GM12878 (cell line): Measurements from ENCODE around the gene AMOTL1. TPM values are rescaled to one million over a fixed set of nuclear protein-coding genes. Genes with fewer than 3 reads are reported as not detected.

Source experiments
- ATAC-seq: fragments of 200-7000 bp; cut with Tn5 transposase; 3 replicates; pipeline ENCODE4 v1.9.1; 2020; ENCODE audit warnings: mild to moderate bottlenecking, moderate library complexity
- BruUV-seq: library from RNA; stranded (reverse); fragments of 400-500 nt; replicated peaks from 2 replicates; lab custom pipeline; 2021; lab: Mats Ljungman, UMichigan
- CTCF ChIA-PET: fragments of 300-600 bp; sonication (Branson Sonifier 250); formaldehyde crosslinking; extraction: SDS; loops from one replicate; lab custom pipeline; 2021; ENCODE audit warnings: inconsistent platforms; lab: Yijun Ruan, JAX
- POLR2A ChIA-PET: fragments of 350-600 bp; formaldehyde crosslinking; extraction: SDS; loops from one replicate; lab custom pipeline; 2021; ENCODE audit warnings: inconsistent platforms; lab: Charles Lee
- RAD21 ChIA-PET: fragments of 300-600 bp; sonication (Branson Sonifier 250); formaldehyde crosslinking; loops from one replicate; lab custom pipeline; 2023; ENCODE audit warnings: antibody characterized with exemption; ENCODE audit not compliant: unreplicated experiment; lab: Charles Lee
- SMC1A ChIA-PET: fragments of 300-600 bp; sonication (Branson Sonifier 250); formaldehyde crosslinking; loops from one replicate; lab custom pipeline; 2023; ENCODE audit not compliant: unreplicated experiment, uncharacterized antibody; lab: Charles Lee
- DNase-seq: peaks from one replicate; pipeline ENCODE4 v3.0.0-alpha.2; 2011; ENCODE audit warnings: low read depth, low spot score
- FAIRE-seq: peaks from 3 replicates; lab custom pipeline; 2011; peaks lifted over from hg19 to GRCh38; lab: Jason Lieb, UNC
- H2AFZ ChIP-seq: 2 replicates; pipeline ENCODE4 v1.6.0; 2011; ENCODE audit warnings: low read depth, low read length, control low read depth; ENCODE audit not compliant: control insufficient read depth
- H3K27ac ChIP-seq: 2 replicates; pipeline ENCODE4 v1.5.1; 2011; ENCODE audit warnings: control low read depth; ENCODE audit not compliant: control insufficient read depth, insufficient read depth
- H3K27me3 ChIP-seq, 2 experiments: replicated peaks in 1 of 2; 2 replicates each; pipeline versions ENCODE4 v1.6.0 to v1.6.1; 2011; ENCODE audit warnings: low read length in 1 of 2; ENCODE audit not compliant: control insufficient read depth in 2 of 2, insufficient read depth in 2 of 2
- H3K36me3 ChIP-seq, 2 experiments: 2 replicates each; pipeline ENCODE4 v1.5.1; 2011; ENCODE audit warnings: low read length in 1 of 2; ENCODE audit not compliant: control insufficient read depth in 2 of 2, insufficient read depth in 2 of 2
- H3K4me1 ChIP-seq: 2 replicates; pipeline ENCODE4 v1.6.1; 2011; ENCODE audit warnings: mild to moderate bottlenecking, low read length, moderate library complexity, mixed read lengths; ENCODE audit not compliant: control insufficient read depth, insufficient read depth
- H3K4me2 ChIP-seq: 2 replicates; pipeline ENCODE4 v1.6.0; 2011; ENCODE audit warnings: control low read depth; ENCODE audit not compliant: control insufficient read depth, insufficient read depth
- H3K4me3 ChIP-seq: fragments of 200-600 bp; sonication (generic); 2 replicates; pipeline ENCODE4 v1.5.1; 2016
- H3K79me2 ChIP-seq: 2 replicates; pipeline ENCODE4 v1.6.0; 2011; ENCODE audit warnings: low read length; ENCODE audit not compliant: control insufficient read depth, insufficient read depth
- H3K9ac ChIP-seq: 2 replicates; pipeline ENCODE4 v1.8.0; 2011; ENCODE audit warnings: low read length, control low read depth, mixed read lengths; ENCODE audit not compliant: control insufficient read depth, insufficient read depth
- H3K9me3 ChIP-seq: replicated peaks from 3 replicates; pipeline ENCODE4 v1.5.1; 2011; ENCODE audit warnings: mild to moderate bottlenecking, low read length; ENCODE audit not compliant: control insufficient read depth, insufficient read depth
- H4K20me1 ChIP-seq: 2 replicates; pipeline ENCODE4 v1.6.0; 2011; ENCODE audit not compliant: control insufficient read depth, insufficient read depth
- CHD1 ChIP-seq: IDR thresholded peaks from 2 replicates; pipeline ENCODE4 v1.6.1; 2012; ENCODE audit warnings: low read depth, low read length, improper control_type of control experiment
- CREB1 ChIP-seq: IDR thresholded peaks from 2 replicates; pipeline ENCODE4 v1.6.1; 2012; ENCODE audit warnings: low read depth, mild to moderate bottlenecking, inconsistent platforms
- FOXK2 ChIP-seq: fragments of 450-650 bp; IDR thresholded peaks from 2 replicates; pipeline ENCODE4 v1.6.1; 2017; ENCODE audit warnings: mild to moderate bottlenecking, moderate library complexity
- HDAC2 ChIP-seq: fragments of 200-600 bp; sonication (generic); IDR thresholded peaks from 2 replicates; pipeline ENCODE4 v1.6.1; 2017
- NFYB ChIP-seq: IDR thresholded peaks from 2 replicates; pipeline ENCODE4 v1.6.1; 2011; ENCODE audit warnings: low read depth, mild to moderate bottlenecking, low read length, improper control_type of control experiment, moderate library complexity; ENCODE audit not compliant: insufficient read depth
- NR2F1 ChIP-seq: fragments of 450-650 bp; conservative IDR thresholded peaks from 2 replicates; pipeline ENCODE4 v1.6.1; 2017; ENCODE audit warnings: mild to moderate bottlenecking
- SUZ12 ChIP-seq: fragments of 200-600 bp; sonication (generic); IDR thresholded peaks from one replicate; pipeline ENCODE4 v1.6.1; 2018; ENCODE audit warnings: antibody characterized with exemption, mild to moderate bottlenecking; ENCODE audit not compliant: unreplicated experiment
- WGBS: methylation state at CpG from one replicate; pipeline ENCODE4 v1.1.6; 2016; ENCODE audit warnings: low lambda C conversion rate; ENCODE audit not compliant: insufficient replicate concordance, insufficient coverage; ENCODE audit errors: missing lambda C conversion rate; 5-methylcytosine and 5-hydroxymethylcytosine counted together
- in situ Hi-C: fragments of 300-500 bp; cut with MboI; formaldehyde crosslinking; loops from 9 replicates; pipeline ENCODE4 v1.14.3; 2018; ENCODE audit warnings: mixed read lengths
- intact Hi-C: fragments of 100-400 bp; cut with micrococcal nuclease; formaldehyde crosslinking; loops from one replicate; pipeline ENCODE4 v1.14.2; 2022; ENCODE audit not compliant: unreplicated experiment
- polyA plus RNA-seq, 11 experiments: library from polyadenylated mRNA; depleted of rRNA in 4 of 11; unstranded in 6 of 11; stranded (reverse) in 5 of 11; fragments of >200 nt; fragmentation: Nextera tagmentation in 4 of 11; fragmentation: Illumina TruSeq in 1 of 11; extraction: Ambion mirVana in 4 of 11; extraction: Trizol in 1 of 11; gene quantifications; 1 replicate in 1 of 11; 2 replicates in 10 of 11; pipeline versions ENCODE4 v1.2.1 to v1.2.3, GENCODE V29; 2011 to 2016; ENCODE audit warnings: inconsistent platforms in 2 of 11, missing spikeins in 2 of 11, low read depth in 1 of 11
- total RNA-seq, 4 experiments: library from RNA; depleted of rRNA in 3 of 4; stranded (reverse); fragments of >200 nt in 3 of 4; fragmentation: Illumina TruSeq in 1 of 4; extraction: Trizol in 1 of 4; gene quantifications; 2 replicates each; pipeline versions ENCODE4 v1.2.1 to v1.2.3, GENCODE V29; 2013 to 2021
- TF ChIP-seq, protein P1 (sequence below): IDR thresholded peaks from 2 replicates; pipeline ENCODE4 v1.6.1; 2012; ENCODE audit warnings: low read depth, low read length, improper control_type of control experiment
- TF ChIP-seq, protein P2 (sequence below): fragments of 450-650 bp; IDR thresholded peaks from 2 replicates; pipeline ENCODE4 v1.6.1; 2017; ENCODE audit warnings: mild to moderate bottlenecking, moderate library complexity
- TF ChIP-seq, protein P3 (sequence below): fragments of 450-650 bp; IDR thresholded peaks from 2 replicates; pipeline ENCODE4 v1.6.1; 2018; ENCODE audit warnings: mild to moderate bottlenecking, low read depth, moderate library complexity; ENCODE audit not compliant: partially characterized antibody
- TF ChIP-seq, protein P4 (sequence below): IDR thresholded peaks from 2 replicates; pipeline ENCODE4 v1.6.1; 2011; ENCODE audit warnings: low read depth, low read length, improper control_type of control experiment, borderline replicate concordance
- TF ChIP-seq, protein P5 (sequence below): fragments of 450-650 bp; IDR thresholded peaks from 2 replicates; pipeline ENCODE4 v1.6.1; 2016; ENCODE audit warnings: mild to moderate bottlenecking, moderate library complexity, borderline replicate concordance

The AMOTL1 gene
- total and polyA plus RNA-seq, 10 of the 15 experiments (the other 5 are each of a cell fraction or from before 2014, with no cell fraction given), result under 0.01 to 0.41 (median 0.01) TPM; not detected in 7

DNA sequence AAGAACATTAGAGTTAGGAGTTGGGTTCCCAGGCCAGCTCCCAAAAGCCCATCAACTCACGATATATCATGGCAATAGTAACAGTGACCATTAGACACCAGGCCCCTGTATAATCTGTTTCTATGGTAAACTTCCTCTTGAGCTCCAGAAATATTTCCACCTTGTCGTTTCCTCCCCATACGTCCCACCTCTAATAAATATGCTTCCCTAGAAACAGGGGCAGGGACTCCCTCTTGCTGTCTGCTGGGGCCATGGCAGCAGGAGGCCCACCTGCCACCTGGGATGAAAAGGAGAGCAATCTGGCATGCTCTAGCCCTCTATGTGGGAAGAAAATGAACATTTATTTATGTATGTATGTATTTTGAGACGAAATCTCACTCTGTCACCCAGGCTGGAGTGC, 32.2 kb upstream of the AMOTL1 start:
- Histone ChIP-seq H3K27ac (no peak overlapping the region), H3K4me1 (no peaks in the 10 kb centered on the region), H3K27me3 (peaks cover 4 to 10% of the 10 kb centered on the region in 2 experiments), H3K36me3 (no peaks in the 10 kb centered on the region), H4K20me1 (no peaks in the 10 kb centered on the region), H2AFZ (no peak overlapping the region), H3K79me2 (no peaks in the 10 kb centered on the region), H3K9me3 (no peaks in the 10 kb centered on the region), H3K4me3 (no peak overlapping the region), H3K4me2 (no peak overlapping the region), H3K9ac (no peak overlapping the region)
- DNase-seq (no peak), FAIRE-seq (no peak), ATAC-seq (no peak)
- ChIA-PET RAD21 (no interaction called here), CTCF (interaction anchor here (1.7 to 1.8 kb wide), 2 partner anchors 22 to 133 kb away, joined by 5 read pairs; no protein-coding TSS in a partner anchor), SMC1A (interaction anchor here (2.0 kb wide), 1 partner anchor 8 kb away, joined by 7 read pairs; no protein-coding TSS in a partner anchor), POLR2A (no interaction called here)
- in situ Hi-C loops (no loop called here), intact Hi-C loops (no loop called here)
- 16% methylated on average over 4 of the region's 4 CpGs for WGBS
- BruUV-seq, result no TSS peak
- TF ChIP-seq, protein P1, sequence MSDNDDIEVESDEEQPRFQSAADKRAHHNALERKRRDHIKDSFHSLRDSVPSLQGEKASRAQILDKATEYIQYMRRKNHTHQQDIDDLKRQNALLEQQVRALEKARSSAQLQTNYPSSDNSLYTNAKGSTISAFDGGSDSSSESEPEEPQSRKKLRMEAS, result no peak
- TF ChIP-seq FOXK2 (no peak), CREB1 (no peak), NFYB (no peak), CHD1 (no peak), SUZ12 (no peak), HDAC2 (no peak), NR2F1 (no peak)
- TF ChIP-seq, protein P2, sequence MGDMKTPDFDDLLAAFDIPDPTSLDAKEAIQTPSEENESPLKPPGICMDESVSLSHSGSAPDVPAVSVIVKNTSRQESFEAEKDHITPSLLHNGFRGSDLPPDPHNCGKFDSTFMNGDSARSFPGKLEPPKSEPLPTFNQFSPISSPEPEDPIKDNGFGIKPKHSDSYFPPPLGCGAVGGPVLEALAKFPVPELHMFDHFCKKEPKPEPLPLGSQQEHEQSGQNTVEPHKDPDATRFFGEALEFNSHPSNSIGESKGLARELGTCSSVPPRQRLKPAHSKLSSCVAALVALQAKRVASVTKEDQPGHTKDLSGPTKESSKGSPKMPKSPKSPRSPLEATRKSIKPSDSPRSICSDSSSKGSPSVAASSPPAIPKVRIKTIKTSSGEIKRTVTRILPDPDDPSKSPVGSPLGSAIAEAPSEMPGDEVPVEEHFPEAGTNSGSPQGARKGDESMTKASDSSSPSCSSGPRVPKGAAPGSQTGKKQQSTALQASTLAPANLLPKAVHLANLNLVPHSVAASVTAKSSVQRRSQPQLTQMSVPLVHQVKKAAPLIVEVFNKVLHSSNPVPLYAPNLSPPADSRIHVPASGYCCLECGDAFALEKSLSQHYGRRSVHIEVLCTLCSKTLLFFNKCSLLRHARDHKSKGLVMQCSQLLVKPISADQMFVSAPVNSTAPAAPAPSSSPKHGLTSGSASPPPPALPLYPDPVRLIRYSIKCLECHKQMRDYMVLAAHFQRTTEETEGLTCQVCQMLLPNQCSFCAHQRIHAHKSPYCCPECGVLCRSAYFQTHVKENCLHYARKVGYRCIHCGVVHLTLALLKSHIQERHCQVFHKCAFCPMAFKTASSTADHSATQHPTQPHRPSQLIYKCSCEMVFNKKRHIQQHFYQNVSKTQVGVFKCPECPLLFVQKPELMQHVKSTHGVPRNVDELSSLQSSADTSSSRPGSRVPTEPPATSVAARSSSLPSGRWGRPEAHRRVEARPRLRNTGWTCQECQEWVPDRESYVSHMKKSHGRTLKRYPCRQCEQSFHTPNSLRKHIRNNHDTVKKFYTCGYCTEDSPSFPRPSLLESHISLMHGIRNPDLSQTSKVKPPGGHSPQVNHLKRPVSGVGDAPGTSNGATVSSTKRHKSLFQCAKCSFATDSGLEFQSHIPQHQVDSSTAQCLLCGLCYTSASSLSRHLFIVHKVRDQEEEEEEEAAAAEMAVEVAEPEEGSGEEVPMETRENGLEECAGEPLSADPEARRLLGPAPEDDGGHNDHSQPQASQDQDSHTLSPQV, result no peak
- TF ChIP-seq, protein P3, sequence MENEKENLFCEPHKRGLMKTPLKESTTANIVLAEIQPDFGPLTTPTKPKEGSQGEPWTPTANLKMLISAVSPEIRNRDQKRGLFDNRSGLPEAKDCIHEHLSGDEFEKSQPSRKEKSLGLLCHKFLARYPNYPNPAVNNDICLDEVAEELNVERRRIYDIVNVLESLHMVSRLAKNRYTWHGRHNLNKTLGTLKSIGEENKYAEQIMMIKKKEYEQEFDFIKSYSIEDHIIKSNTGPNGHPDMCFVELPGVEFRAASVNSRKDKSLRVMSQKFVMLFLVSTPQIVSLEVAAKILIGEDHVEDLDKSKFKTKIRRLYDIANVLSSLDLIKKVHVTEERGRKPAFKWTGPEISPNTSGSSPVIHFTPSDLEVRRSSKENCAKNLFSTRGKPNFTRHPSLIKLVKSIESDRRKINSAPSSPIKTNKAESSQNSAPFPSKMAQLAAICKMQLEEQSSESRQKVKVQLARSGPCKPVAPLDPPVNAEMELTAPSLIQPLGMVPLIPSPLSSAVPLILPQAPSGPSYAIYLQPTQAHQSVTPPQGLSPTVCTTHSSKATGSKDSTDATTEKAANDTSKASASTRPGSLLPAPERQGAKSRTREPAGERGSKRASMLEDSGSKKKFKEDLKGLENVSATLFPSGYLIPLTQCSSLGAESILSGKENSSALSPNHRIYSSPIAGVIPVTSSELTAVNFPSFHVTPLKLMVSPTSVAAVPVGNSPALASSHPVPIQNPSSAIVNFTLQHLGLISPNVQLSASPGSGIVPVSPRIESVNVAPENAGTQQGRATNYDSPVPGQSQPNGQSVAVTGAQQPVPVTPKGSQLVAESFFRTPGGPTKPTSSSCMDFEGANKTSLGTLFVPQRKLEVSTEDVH, result no peak
- TF ChIP-seq, protein P4, sequence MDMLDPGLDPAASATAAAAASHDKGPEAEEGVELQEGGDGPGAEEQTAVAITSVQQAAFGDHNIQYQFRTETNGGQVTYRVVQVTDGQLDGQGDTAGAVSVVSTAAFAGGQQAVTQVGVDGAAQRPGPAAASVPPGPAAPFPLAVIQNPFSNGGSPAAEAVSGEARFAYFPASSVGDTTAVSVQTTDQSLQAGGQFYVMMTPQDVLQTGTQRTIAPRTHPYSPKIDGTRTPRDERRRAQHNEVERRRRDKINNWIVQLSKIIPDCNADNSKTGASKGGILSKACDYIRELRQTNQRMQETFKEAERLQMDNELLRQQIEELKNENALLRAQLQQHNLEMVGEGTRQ, result no peak
- TF ChIP-seq, protein P5, sequence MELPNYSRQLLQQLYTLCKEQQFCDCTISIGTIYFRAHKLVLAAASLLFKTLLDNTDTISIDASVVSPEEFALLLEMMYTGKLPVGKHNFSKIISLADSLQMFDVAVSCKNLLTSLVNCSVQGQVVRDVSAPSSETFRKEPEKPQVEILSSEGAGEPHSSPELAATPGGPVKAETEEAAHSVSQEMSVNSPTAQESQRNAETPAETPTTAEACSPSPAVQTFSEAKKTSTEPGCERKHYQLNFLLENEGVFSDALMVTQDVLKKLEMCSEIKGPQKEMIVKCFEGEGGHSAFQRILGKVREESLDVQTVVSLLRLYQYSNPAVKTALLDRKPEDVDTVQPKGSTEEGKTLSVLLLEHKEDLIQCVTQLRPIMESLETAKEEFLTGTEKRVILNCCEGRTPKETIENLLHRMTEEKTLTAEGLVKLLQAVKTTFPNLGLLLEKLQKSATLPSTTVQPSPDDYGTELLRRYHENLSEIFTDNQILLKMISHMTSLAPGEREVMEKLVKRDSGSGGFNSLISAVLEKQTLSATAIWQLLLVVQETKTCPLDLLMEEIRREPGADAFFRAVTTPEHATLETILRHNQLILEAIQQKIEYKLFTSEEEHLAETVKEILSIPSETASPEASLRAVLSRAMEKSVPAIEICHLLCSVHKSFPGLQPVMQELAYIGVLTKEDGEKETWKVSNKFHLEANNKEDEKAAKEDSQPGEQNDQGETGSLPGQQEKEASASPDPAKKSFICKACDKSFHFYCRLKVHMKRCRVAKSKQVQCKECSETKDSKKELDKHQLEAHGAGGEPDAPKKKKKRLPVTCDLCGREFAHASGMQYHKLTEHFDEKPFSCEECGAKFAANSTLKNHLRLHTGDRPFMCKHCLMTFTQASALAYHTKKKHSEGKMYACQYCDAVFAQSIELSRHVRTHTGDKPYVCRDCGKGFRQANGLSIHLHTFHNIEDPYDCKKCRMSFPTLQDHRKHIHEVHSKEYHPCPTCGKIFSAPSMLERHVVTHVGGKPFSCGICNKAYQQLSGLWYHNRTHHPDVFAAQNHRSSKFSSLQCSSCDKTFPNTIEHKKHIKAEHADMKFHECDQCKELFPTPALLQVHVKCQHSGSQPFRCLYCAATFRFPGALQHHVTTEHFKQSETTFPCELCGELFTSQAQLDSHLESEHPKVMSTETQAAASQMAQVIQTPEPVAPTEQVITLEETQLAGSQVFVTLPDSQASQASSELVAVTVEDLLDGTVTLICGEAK, result no peak
